ENCODE results near the gene UFD1. TPM values are rescaled to one million over a fixed set of nuclear protein-coding genes. Genes with fewer than 3 reads are reported as not detected.

The UFD1 gene
- 100 to 1,000 TPM in 1 of 4 donors, 10 to 100 TPM in 3; 46.0 to 112 (median 81.4) TPM for polyA plus RNA-seq
- long read RNA-seq, donor 1, full-length matches to known transcripts = 26 of 26 reads
- long read RNA-seq, donor 1, partial matches to known transcripts = 0 of 26 reads
- long read RNA-seq, donor 1, other reads (novel, unspliced or antisense) = 0 of 26 reads
- long read RNA-seq, donor 2, transcript UFD1-201 (12 exons, 1,814 nt) = major isoform, 7 of 7 reads
- long read RNA-seq, donor 2, partial matches to known transcripts = 0 of 7 reads
- long read RNA-seq, donor 2, other reads (novel, unspliced or antisense) = 0 of 7 reads
- long read RNA-seq, donor 3, transcript UFD1-201 (12 exons, 1,814 nt) = major isoform, 8 of 10 reads
- long read RNA-seq, donor 3, partial matches to known transcripts = 0 of 10 reads
- long read RNA-seq, donor 3, other reads (novel, unspliced or antisense) = 0 of 10 reads
- long read RNA-seq, donor 4 = 0 reads
- long read RNA-seq, donor 5, partial matches to known transcripts = 6 of 10 reads
- long read RNA-seq, donor 5, other reads (novel, unspliced or antisense) = 0 of 10 reads
- long read RNA-seq, donor 6, transcript UFD1-201 (12 exons, 1,814 nt) = major isoform, 10 of 16 reads
- long read RNA-seq, donor 6, partial matches to known transcripts = 5 of 16 reads
- long read RNA-seq, donor 6, other reads (novel, unspliced or antisense) = 0 of 16 reads
- long read RNA-seq, donor 7, transcript UFD1-201 (12 exons, 1,814 nt) = major isoform, 25 of 38 reads
- long read RNA-seq, donor 7, partial matches to known transcripts = 13 of 38 reads
- long read RNA-seq, donor 7, other reads (novel, unspliced or antisense) = 0 of 38 reads
- long read RNA-seq, donor 8, partial matches to known transcripts = 0 of 1 reads
- long read RNA-seq, donor 8, other reads (novel, unspliced or antisense) = 0 of 1 reads
- long read RNA-seq, donor 9, partial matches to known transcripts = 0 of 2 reads
- long read RNA-seq, donor 9, other reads (novel, unspliced or antisense) = 0 of 2 reads
- long read RNA-seq, donor 10, transcript UFD1-201 (12 exons, 1,814 nt) = major isoform, 21 of 22 reads
- long read RNA-seq, donor 10, partial matches to known transcripts = 0 of 22 reads
- long read RNA-seq, donor 10, other reads (novel, unspliced or antisense) = 0 of 22 reads

DNA sequence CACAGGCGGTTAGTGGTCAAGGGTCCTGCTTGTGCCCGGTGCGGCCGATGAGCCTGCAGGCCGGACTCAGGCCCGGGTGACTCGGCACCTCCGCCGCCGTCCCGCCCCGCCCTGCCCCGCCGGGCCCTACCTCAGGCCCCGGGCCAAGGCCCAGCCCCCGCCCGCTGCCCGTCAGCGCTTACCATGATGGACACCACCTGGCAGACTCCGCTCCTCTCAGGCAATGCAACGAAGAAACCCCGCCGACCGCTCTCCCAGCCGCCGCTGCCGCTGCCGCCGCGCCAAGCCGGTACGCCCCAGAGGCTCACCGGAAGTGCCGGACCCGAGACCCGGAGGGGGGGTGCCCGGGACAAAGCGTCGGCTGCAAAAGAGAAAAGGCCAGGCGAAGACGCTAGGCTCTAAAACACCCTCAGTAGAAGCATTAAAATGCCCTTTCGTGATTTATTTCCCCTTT is at the start of gene UFD1:
Gene UFD1 (minus strand): TSS at position 293 of the 454 bp plus-strand sequence. CDS start 108 bp downstream, at position 185.
- peak within 1 kb of the TSS; percentile 66 to 93 (median 68) for H3K4me3 ChIP-seq (ENCODE audit: low read depth in 1 of 3, low read length in 3 of 3)
- no peaks in the 10 kb centered on the region for H3K9me3 ChIP-seq (ENCODE audit: control insufficient read depth in 2 of 2, insufficient read depth in 1 of 2, low read depth in 1 of 2, low read length in 1 of 2)
- peak within 1 kb of the TSS; percentile 81 to 94 (median 89) for H3K27ac ChIP-seq (ENCODE audit: low read depth in 1 of 3, low read length in 2 of 3)
- WGBS, 3 donors = 0 to 1% (median 0%) methylated on average over 28 to 42 of the region's 42 CpGs
- peak; percentile 78 to 91 for DNase-seq
- FAIRE-seq = no peak
- peaks cover 2 to 12% (median 7%) of the 10 kb centered on the region in 3 donors for H3K36me3 ChIP-seq (ENCODE audit: control insufficient read depth in 3 of 3, insufficient read depth in 2 of 3, low read depth in 1 of 3, low read length in 3 of 3)
- H3K27me3 ChIP-seq (ENCODE audit: control insufficient read depth in 3 of 3, insufficient read depth in 3 of 3, low read length in 3 of 3) = no peaks in the 10 kb centered on the region
- peaks cover 0 to 6% (median 0%) of the 10 kb centered on the region in 3 donors for H3K4me1 ChIP-seq (ENCODE audit: control insufficient read depth in 3 of 3, insufficient read depth in 2 of 3, low read depth in 1 of 3, low read length in 2 of 3)

DNA sequence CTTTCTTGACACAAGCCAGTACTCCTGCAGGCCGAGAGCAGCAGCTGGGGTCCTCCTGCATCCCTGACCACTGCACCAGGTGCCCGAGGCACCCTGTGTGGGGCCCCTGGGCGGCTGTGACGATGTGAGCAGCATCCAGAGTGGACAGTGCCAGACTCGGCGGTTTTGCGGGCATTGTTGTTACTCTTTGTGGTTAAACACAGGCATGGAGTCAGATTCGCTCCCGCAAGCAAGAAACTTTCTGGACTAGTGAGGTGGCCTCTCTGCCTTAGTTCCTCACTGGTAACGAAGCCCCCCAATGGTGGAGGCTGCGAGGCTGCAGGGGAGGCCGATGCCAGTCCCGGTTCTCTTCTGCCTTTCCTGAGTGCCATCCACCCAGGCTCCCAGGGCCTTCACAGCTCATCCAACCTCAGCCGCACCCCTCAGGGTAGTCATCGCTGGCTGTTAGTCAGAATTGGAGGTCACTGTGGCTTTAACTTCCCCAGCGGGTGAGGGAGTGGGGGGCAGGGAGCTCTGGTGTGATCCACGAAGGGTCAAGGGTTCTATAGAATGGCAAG is 48.9 kb upstream of the UFD1 start:
- no peaks in the 10 kb centered on the region for H3K4me1 ChIP-seq (ENCODE audit: control insufficient read depth in 3 of 3, insufficient read depth in 2 of 3, low read depth in 1 of 3, low read length in 2 of 3)
- H3K36me3 ChIP-seq (ENCODE audit: control insufficient read depth in 3 of 3, insufficient read depth in 2 of 3, low read depth in 1 of 3, low read length in 3 of 3) = no peaks in the 10 kb centered on the region
- H3K9me3 ChIP-seq (ENCODE audit: control insufficient read depth in 2 of 2, insufficient read depth in 1 of 2, low read depth in 1 of 2, low read length in 1 of 2) = no peaks in the 10 kb centered on the region
- WGBS, 3 donors = 72 to 75% (median 73%) methylated on average over 17 of the region's 17 CpGs
- no peak for FAIRE-seq
- no peak overlapping the region for H3K4me3 ChIP-seq (ENCODE audit: low read depth in 1 of 3, low read length in 3 of 3)
- H3K27ac ChIP-seq (ENCODE audit: low read depth in 1 of 3, low read length in 2 of 3) = no peak overlapping the region
- no peak for DNase-seq
- peaks cover 3 to 32% (median 19%) of the 10 kb centered on the region in 3 donors for H3K27me3 ChIP-seq (ENCODE audit: control insufficient read depth in 3 of 3, insufficient read depth in 3 of 3, low read length in 3 of 3)

DNA sequence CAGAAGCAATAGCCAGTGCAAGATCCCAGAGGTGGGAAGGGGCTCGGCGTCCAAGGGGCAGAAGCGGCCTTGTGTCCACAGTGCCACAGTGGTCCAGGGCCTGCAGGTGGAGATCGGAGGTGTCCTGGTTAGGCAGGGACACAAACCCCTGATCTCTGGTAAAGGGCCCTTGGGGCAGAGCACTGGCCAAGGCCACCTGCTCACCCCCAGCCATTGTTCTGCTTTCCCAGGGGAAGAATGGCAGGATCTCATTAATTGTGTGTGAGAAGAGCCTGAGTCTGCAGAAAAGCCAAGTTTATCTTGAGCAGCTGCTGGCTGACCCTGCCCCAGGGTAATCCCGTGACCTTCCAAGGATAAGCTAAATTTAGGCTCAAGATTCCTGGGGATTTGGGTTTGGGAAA is 48.3 kb upstream of the UFD1 start:
- WGBS, 3 donors = 72 to 90% (median 81%) methylated on average over 5 of the region's 5 CpGs
- no peaks in the 10 kb centered on the region for H3K4me1 ChIP-seq (ENCODE audit: control insufficient read depth in 3 of 3, insufficient read depth in 2 of 3, low read depth in 1 of 3, low read length in 2 of 3)
- H3K36me3 ChIP-seq (ENCODE audit: control insufficient read depth in 3 of 3, insufficient read depth in 2 of 3, low read depth in 1 of 3, low read length in 3 of 3) = no peaks in the 10 kb centered on the region
- peaks cover 3 to 38% (median 20%) of the 10 kb centered on the region in 3 donors for H3K27me3 ChIP-seq (ENCODE audit: control insufficient read depth in 3 of 3, insufficient read depth in 3 of 3, low read length in 3 of 3)
- no peaks in the 10 kb centered on the region for H3K9me3 ChIP-seq (ENCODE audit: control insufficient read depth in 2 of 2, insufficient read depth in 1 of 2, low read depth in 1 of 2, low read length in 1 of 2)
- DNase-seq (no peak), FAIRE-seq (no peak)
- H3K4me3 ChIP-seq (ENCODE audit: low read depth in 1 of 3, low read length in 3 of 3) = no peak overlapping the region
- H3K27ac ChIP-seq (ENCODE audit: low read depth in 1 of 3, low read length in 2 of 3) = no peak overlapping the region

DNA sequence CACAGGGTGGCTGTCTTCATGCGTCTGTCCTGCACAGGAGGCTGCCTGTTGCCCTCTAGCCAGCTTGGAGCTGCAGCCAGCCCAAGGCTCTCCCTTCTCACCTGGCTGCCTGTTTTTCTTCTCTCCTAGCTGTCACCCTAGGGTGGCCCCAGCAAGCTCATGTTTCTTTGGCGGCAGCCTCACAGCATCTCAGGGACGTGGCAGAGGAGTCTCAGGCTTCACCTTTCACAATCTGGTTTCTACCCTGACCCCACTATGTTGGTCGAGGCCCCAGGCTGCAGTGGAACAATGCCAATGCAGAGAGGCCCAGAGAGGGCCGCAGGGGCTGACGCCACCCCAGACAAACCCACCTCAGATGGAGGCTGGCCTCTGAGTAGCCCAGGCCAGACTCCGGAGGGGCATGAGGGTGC is 47.7 kb upstream of the UFD1 start:
- Histone ChIP-seq H3K4me1 (ENCODE audit: control insufficient read depth in 3 of 3, insufficient read depth in 2 of 3, low read depth in 1 of 3, low read length in 2 of 3) (no peaks in the 10 kb centered on the region), H3K27ac (ENCODE audit: low read depth in 1 of 3, low read length in 2 of 3) (no peak overlapping the region), H3K36me3 (ENCODE audit: control insufficient read depth in 3 of 3, insufficient read depth in 2 of 3, low read depth in 1 of 3, low read length in 3 of 3) (peaks cover 0 to under 1% (median 0%) of the 10 kb centered on the region in 3 donors), H3K27me3 (ENCODE audit: control insufficient read depth in 3 of 3, insufficient read depth in 3 of 3, low read length in 3 of 3) (peaks cover 3 to 40% (median 20%) of the 10 kb centered on the region in 3 donors), H3K4me3 (ENCODE audit: low read depth in 1 of 3, low read length in 3 of 3) (no peak overlapping the region), H3K9me3 (ENCODE audit: control insufficient read depth in 2 of 2, insufficient read depth in 1 of 2, low read depth in 1 of 2, low read length in 1 of 2) (no peaks in the 10 kb centered on the region)
- no peak for DNase-seq
- WGBS, 3 donors = 69 to 86% (median 72%) methylated on average over 7 of the region's 7 CpGs
- no peak for FAIRE-seq

GRCh38 chr22:19526076-19526701 is 47.2 kb upstream of the UFD1 start:
- DNase-seq = no peak
- peaks cover 3 to 41% (median 20%) of the 10 kb centered on the region in 3 donors for H3K27me3 ChIP-seq (ENCODE audit: control insufficient read depth in 3 of 3, insufficient read depth in 3 of 3, low read length in 3 of 3)
- peaks cover 0 to 2% (median 0%) of the 10 kb centered on the region in 3 donors for H3K36me3 ChIP-seq (ENCODE audit: control insufficient read depth in 3 of 3, insufficient read depth in 2 of 3, low read depth in 1 of 3, low read length in 3 of 3)
- no peaks in the 10 kb centered on the region for H3K4me1 ChIP-seq (ENCODE audit: control insufficient read depth in 3 of 3, insufficient read depth in 2 of 3, low read depth in 1 of 3, low read length in 2 of 3)
- no peak for FAIRE-seq
- 86 to 93% (median 88%) methylated on average over 11 of the region's 11 CpGs for WGBS, 3 donors
- no peaks in the 10 kb centered on the region for H3K9me3 ChIP-seq (ENCODE audit: control insufficient read depth in 2 of 2, insufficient read depth in 1 of 2, low read depth in 1 of 2, low read length in 1 of 2)
- no peak overlapping the region for H3K4me3 ChIP-seq (ENCODE audit: low read depth in 1 of 3, low read length in 3 of 3)
- H3K27ac ChIP-seq (ENCODE audit: low read depth in 1 of 3, low read length in 2 of 3) = no peak overlapping the region

DNA sequence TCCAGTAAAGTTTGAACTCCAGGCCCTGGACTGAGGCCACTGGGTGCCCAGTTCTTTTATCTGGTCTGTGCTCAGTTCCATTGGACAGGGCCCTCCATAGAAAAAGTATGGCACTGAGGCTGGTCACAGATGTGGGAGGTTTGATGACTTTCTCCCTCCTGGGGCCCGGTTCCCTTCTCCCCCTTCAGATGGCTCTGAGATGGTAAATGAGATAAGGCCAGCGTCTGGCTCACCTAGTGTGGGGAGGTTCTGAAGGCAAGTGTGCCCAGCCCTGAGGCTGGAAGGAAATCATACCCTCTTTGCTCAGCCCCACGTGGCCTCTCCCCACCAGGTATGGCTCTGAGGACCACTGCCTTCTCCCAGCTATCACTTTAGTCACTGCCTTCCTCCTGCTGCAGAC is 46.7 kb upstream of the UFD1 start:
- Histone ChIP-seq H3K27ac (ENCODE audit: low read depth in 1 of 3, low read length in 2 of 3) (peak overlapping the region in 1 of 3 donors; percentile 21), H3K9me3 (ENCODE audit: control insufficient read depth in 2 of 2, insufficient read depth in 1 of 2, low read depth in 1 of 2, low read length in 1 of 2) (no peaks in the 10 kb centered on the region), H3K36me3 (ENCODE audit: control insufficient read depth in 3 of 3, insufficient read depth in 2 of 3, low read depth in 1 of 3, low read length in 3 of 3) (peaks cover 0 to 4% (median 0%) of the 10 kb centered on the region in 3 donors), H3K4me1 (ENCODE audit: control insufficient read depth in 3 of 3, insufficient read depth in 2 of 3, low read depth in 1 of 3, low read length in 2 of 3) (no peaks in the 10 kb centered on the region), H3K4me3 (ENCODE audit: low read depth in 1 of 3, low read length in 3 of 3) (no peak overlapping the region), H3K27me3 (ENCODE audit: control insufficient read depth in 3 of 3, insufficient read depth in 3 of 3, low read length in 3 of 3) (peaks cover 3 to 41% (median 20%) of the 10 kb centered on the region in 3 donors)
- DNase-seq = no peak
- 42 to 57% (median 47%) methylated on average over 3 of the region's 3 CpGs for WGBS, 3 donors
- no peak for FAIRE-seq

GRCh38 chr22:19525116-19525660 is 46.2 kb upstream of the UFD1 start:
- H3K27me3 ChIP-seq (ENCODE audit: control insufficient read depth in 3 of 3, insufficient read depth in 3 of 3, low read length in 3 of 3) = peaks cover 3 to 41% (median 20%) of the 10 kb centered on the region in 3 donors
- peak overlapping the region in 1 of 3 donors; percentile 13 for H3K4me3 ChIP-seq (ENCODE audit: low read depth in 1 of 3, low read length in 3 of 3)
- H3K4me1 ChIP-seq (ENCODE audit: control insufficient read depth in 3 of 3, insufficient read depth in 2 of 3, low read depth in 1 of 3, low read length in 2 of 3) = no peaks in the 10 kb centered on the region
- 70 to 76% (median 74%) methylated on average over 15 of the region's 15 CpGs for WGBS, 3 donors
- FAIRE-seq (no peak), DNase-seq (no peak)
- H3K27ac ChIP-seq (ENCODE audit: low read depth in 1 of 3, low read length in 2 of 3) = peak overlapping the region in 2 of 3 donors; percentile 22 to 33
- no peaks in the 10 kb centered on the region for H3K9me3 ChIP-seq (ENCODE audit: control insufficient read depth in 2 of 2, insufficient read depth in 1 of 2, low read depth in 1 of 2, low read length in 1 of 2)
- peaks cover 0 to 6% (median 0%) of the 10 kb centered on the region in 3 donors for H3K36me3 ChIP-seq (ENCODE audit: control insufficient read depth in 3 of 3, insufficient read depth in 2 of 3, low read depth in 1 of 3, low read length in 3 of 3)
